ENCODE data around the gene ITGB1. TPM values are rescaled to one million over a fixed set of nuclear protein-coding genes. Genes with fewer than 3 reads are reported as not detected.
A peak's percentile ranks its signal among the peaks of the same experiment; 100 is the strongest.

The ITGB1 gene
- total and polyA plus RNA-seq, 9 of the 15 experiments (the other 6 are each of a cell fraction or from before 2014, with no cell fraction given), result 40.2 to 194 (median 155) TPM

GRCh38 chr10:32972460-32972859, 14.4 kb upstream of the ITGB1 start (continued):
- TF ChIP-seq EP300 (IDR thresholded peaks at IDR 0.05; ENCODE audit: low read length) (peak; percentile 38; the same call in 1 of the 2 replicates), PPARD (CRISPR knock-in tag; IDR thresholded peaks at IDR 0.05) (no peak), SNIP1 (IDR thresholded peaks at IDR 0.05; ENCODE audit: low read depth) (no peak), GABPB2 (CRISPR knock-in tag; conservative IDR thresholded peaks at IDR 0.05) (no peak), ETV1 (tag; conservative IDR thresholded peaks at IDR 0.05; ENCODE audit: low read depth) (peak; percentile 35; the same call in 1 of the 2 replicates), RBM22 (IDR thresholded peaks at IDR 0.05; ENCODE audit: low read depth, low read length, poor library complexity, severe bottlenecking) (no peak), SP1 (CRISPR knock-in tag; IDR thresholded peaks at IDR 0.05) (no peak), EHMT2 (IDR thresholded peaks at IDR 0.05) (no peak), NR3C1 (CRISPR knock-in tag; IDR thresholded peaks at IDR 0.05) (no peak), SAFB (IDR thresholded peaks at IDR 0.05; ENCODE audit: borderline replicate concordance, low read depth, low read length) (no peak), ELK1 (CRISPR knock-in tag; IDR thresholded peaks at IDR 0.05) (no peak), FOXK2 (conservative IDR thresholded peaks at IDR 0.05 in 1 of 2, IDR thresholded peaks at IDR 0.05 in 1 of 2; ENCODE audit: low read depth in 2 of 2) (no peak), ZNF785 (CRISPR knock-in tag; IDR thresholded peaks at IDR 0.05) (no peak), GMEB1 (CRISPR knock-in tag; IDR thresholded peaks at IDR 0.05) (no peak), CGGBP1 (CRISPR knock-in tag; IDR thresholded peaks at IDR 0.05) (0 out of 2 replicates have a peak, but pooled peaks have one; percentile 7), MAFG (tag; conservative IDR thresholded peaks at IDR 0.05) (no peak), ARID3A (IDR thresholded peaks at IDR 0.05; ENCODE audit: borderline replicate concordance, low read depth, low read length) (peak; percentile 62; the same call in 1 of the 2 replicates), SMARCE1 (IDR thresholded peaks at IDR 0.05) (0 out of 2 replicates have a peak, but pooled peaks have one; percentile 8), ZNF668 (CRISPR knock-in tag; IDR thresholded peaks at IDR 0.05) (no peak), ZNF766 (CRISPR knock-in tag; conservative IDR thresholded peaks at IDR 0.05) (no peak), KAT7 (CRISPR knock-in tag; IDR thresholded peaks at IDR 0.05; ENCODE audit: borderline replicate concordance) (no peak), ZNF696 (CRISPR knock-in tag; conservative IDR thresholded peaks at IDR 0.05) (no peak)
